NCI-H2196 (cell line): ENCODE measurements around the gene RFNG.

Source experiments
- DNase-seq: peaks from one replicate; lab custom pipeline; 2025; ENCODE audit not compliant: unreplicated experiment; lab: John Stamatoyannopoulos, UW

Gene RFNG

GRCh38 chr17:82004517-82005455 is 46.8 kb downstream of the RFNG start:
- DNase-seq: no peak

- no peak for DNase-seq
These were observed 47.9 kb downstream of the RFNG start for GRCh38 chr17:82003411-82004381.

- DNase-seq: no peak
These were observed 50.0 kb downstream of the RFNG start for GRCh38 chr17:82001571-82002056.

- no peak for DNase-seq
These were observed 50.6 kb downstream of the RFNG start for GRCh38 chr17:82000803-82001570.

- DNase-seq: no peak
These were observed 51.4 kb downstream of the RFNG start for GRCh38 chr17:81999976-82000802.

GRCh38 chr17:81999587-81999975 is 52.0 kb downstream of the RFNG start:
- DNase-seq: no peak

GRCh38 chr17:81998691-81999438 is 52.7 kb downstream of the RFNG start:
- DNase-seq: no peak

- DNase-seq: no peak
These were observed 53.4 kb downstream of the RFNG start for GRCh38 chr17:81998212-81998611.
